Spinal cord (tissue), 10 donors: Measurements from ENCODE around the gene BPIFB6. TPM values are rescaled to one million over a fixed set of nuclear protein-coding genes. Genes with fewer than 3 reads are reported as not detected.

Source experiments
- DNase-seq, 6 donors: peaks; one replicate each; pipeline versions ENCODE4 v3.0.0 to v3.0.0-alpha.2; 2013 to 2015; ENCODE audit warnings: low spot score in 6 of 6, low read depth in 4 of 6
- H3K27ac ChIP-seq: one replicate; pipeline ENCODE4 v1.5.1; 2013; ENCODE audit warnings: low read depth, low read length, control low read depth
- H3K27me3 ChIP-seq: one replicate; pipeline ENCODE4 v1.6.1; 2013; ENCODE audit warnings: low read length; ENCODE audit not compliant: control insufficient read depth, insufficient read depth
- H3K36me3 ChIP-seq: one replicate; pipeline ENCODE4 v1.6.1; 2013; ENCODE audit warnings: low read length; ENCODE audit not compliant: control insufficient read depth, insufficient read depth
- H3K4me1 ChIP-seq: one replicate; pipeline ENCODE4 v1.6.1; 2013; ENCODE audit warnings: low read length; ENCODE audit not compliant: control insufficient read depth, insufficient read depth
- H3K4me3 ChIP-seq: one replicate; pipeline ENCODE4 v1.5.1; 2013; ENCODE audit warnings: low read depth, low read length, control low read depth
- H3K9me3 ChIP-seq: one replicate; pipeline ENCODE4 v1.6.1; 2013; ENCODE audit warnings: low read length; ENCODE audit not compliant: control insufficient read depth, insufficient read depth
- WGBS: methylation state at CpG from one replicate; pipeline ENCODE4 v1.1.5; 2013; ENCODE audit warnings: missing lambda C conversion rate; ENCODE audit not compliant: insufficient coverage; 5-methylcytosine and 5-hydroxymethylcytosine counted together
- polyA plus RNA-seq, 2 donors: library from polyadenylated mRNA; unstranded; fragments of 120-200 nt; gene quantifications; one replicate each; pipeline ENCODE4 v1.2.1, GENCODE V29; 2013; ENCODE audit not compliant: insufficient read length in 2 of 2
- total RNA-seq, 2 donors: library from RNA; depleted of rRNA in 1 of 2; stranded (reverse); fragments of 120-200 nt in 1 of 2; fragments of >200 nt in 1 of 2; gene quantifications; one replicate each; pipeline versions ENCODE4 v1.2.3 to v1.2.4, GENCODE V29; 2013 to 2014
- donor health status: healthy.

BPIFB6 gene
- total and polyA plus RNA-seq, 4 donors = not detected

- H3K4me3 ChIP-seq = no peak overlapping the region
- 41% methylated on average over 14 of the region's 19 CpGs for WGBS
- no peaks in the 10 kb centered on the region for H3K36me3 ChIP-seq
- H3K9me3 ChIP-seq = peaks cover 5% of the 10 kb centered on the region
- peaks cover 8% of the 10 kb centered on the region for H3K4me1 ChIP-seq
- no peak overlapping the region for H3K27ac ChIP-seq
- no peaks in the 10 kb centered on the region for H3K27me3 ChIP-seq
- DNase-seq = no peak
Measured at GRCh38 chr20:33009214-33010132, 22.0 kb upstream of the BPIFB6 start.

DNA sequence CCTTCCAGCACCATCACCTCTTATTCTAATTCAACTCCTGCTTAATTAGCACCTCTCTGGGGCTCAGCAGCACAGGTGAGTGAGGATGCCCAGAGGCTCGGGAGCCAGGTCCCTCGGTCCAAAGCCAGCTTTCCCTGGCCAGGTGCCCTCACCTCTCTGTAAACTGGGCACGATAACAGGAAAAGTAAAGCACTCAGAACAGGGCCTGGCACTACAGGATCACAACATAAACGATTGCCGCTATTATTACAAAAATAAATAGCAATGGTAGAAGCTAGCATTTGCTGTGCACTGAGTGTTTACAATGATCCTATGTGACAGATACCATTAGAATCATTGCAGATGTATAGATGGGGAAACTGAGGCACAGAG lies 21.3 kb upstream of the BPIFB6 start:
- H3K9me3 ChIP-seq = peaks cover 3% of the 10 kb centered on the region
- no peak overlapping the region for H3K4me3 ChIP-seq
- H3K27ac ChIP-seq = no peak overlapping the region
- 60% methylated on average over 2 of the region's 5 CpGs for WGBS
- DNase-seq = no peak
- H3K4me1 ChIP-seq = peaks cover 12% of the 10 kb centered on the region
- no peaks in the 10 kb centered on the region for H3K36me3 ChIP-seq
- no peaks in the 10 kb centered on the region for H3K27me3 ChIP-seq

GRCh38 chr20:33010674-33011449 lies 20.6 kb upstream of the BPIFB6 start:
- H3K36me3 ChIP-seq = no peaks in the 10 kb centered on the region
- no peaks in the 10 kb centered on the region for H3K9me3 ChIP-seq
- WGBS = 97% methylated on average over 6 of the region's 8 CpGs
- no peak for DNase-seq
- H3K27ac ChIP-seq = no peak overlapping the region
- peaks cover 18% of the 10 kb centered on the region for H3K4me1 ChIP-seq
- no peak overlapping the region for H3K4me3 ChIP-seq
- H3K27me3 ChIP-seq = no peaks in the 10 kb centered on the region

- Histone ChIP-seq H3K9me3 (no peaks in the 10 kb centered on the region), H3K27me3 (no peaks in the 10 kb centered on the region), H3K36me3 (no peaks in the 10 kb centered on the region), H3K4me1 (peaks cover 22% of the 10 kb centered on the region), H3K4me3 (no peak overlapping the region), H3K27ac (no peak overlapping the region)
- 81% methylated on average over 10 of the region's 15 CpGs for WGBS
- DNase-seq = no peak
Measured at GRCh38 chr20:33012327-33013189, 18.9 kb upstream of the BPIFB6 start.

DNA sequence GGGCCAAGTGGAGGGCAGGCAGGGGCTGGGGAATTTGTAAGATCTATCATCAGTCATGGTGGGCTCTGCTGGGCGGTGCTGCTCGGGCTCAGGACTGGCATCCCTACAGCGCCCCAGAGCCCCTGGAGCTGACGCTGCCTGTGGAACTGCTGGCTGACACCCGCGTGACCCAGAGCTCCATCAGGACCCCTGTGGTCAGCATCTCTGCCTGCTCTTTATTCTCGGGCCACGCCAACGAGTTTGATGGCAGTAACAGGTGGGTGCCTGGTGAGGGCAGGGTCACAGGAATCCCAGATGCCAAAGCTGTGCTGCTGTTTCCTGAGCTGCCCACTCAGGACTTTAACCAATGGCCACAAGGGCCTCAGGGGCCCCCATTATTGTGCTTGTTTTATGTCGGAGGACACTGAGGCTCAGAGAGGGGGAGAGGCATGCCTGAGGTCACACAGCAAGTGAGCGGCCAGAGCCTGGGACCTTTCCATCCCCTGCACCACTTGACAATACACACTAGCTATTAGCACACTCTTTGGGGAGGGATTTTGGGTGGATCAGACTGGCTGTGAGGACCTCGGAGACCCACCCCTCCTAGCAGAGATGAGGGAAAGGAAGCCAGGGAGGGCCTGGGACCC lies 17.6 kb upstream of the BPIFB6 start:
- Histone ChIP-seq H3K4me3 (no peak overlapping the region), H3K9me3 (no peaks in the 10 kb centered on the region), H3K36me3 (no peaks in the 10 kb centered on the region), H3K4me1 (peaks cover 22% of the 10 kb centered on the region), H3K27me3 (no peaks in the 10 kb centered on the region), H3K27ac (no peak overlapping the region)
- DNase-seq = no peak
- 70% methylated on average over 9 of the region's 12 CpGs for WGBS

- H3K27ac ChIP-seq = no peak overlapping the region
- H3K9me3 ChIP-seq = no peaks in the 10 kb centered on the region
- no peaks in the 10 kb centered on the region for H3K27me3 ChIP-seq
- WGBS = 81% methylated on average over 9 of the region's 16 CpGs
- H3K4me3 ChIP-seq = no peak overlapping the region
- no peaks in the 10 kb centered on the region for H3K36me3 ChIP-seq
- peaks cover 19% of the 10 kb centered on the region for H3K4me1 ChIP-seq
- peak in 1 of 6 donors; percentile 14 for DNase-seq
Measured at GRCh38 chr20:33014336-33015113, 16.9 kb upstream of the BPIFB6 start.

GRCh38 chr20:33015114-33015484 lies 16.3 kb upstream of the BPIFB6 start:
- 63% methylated on average over 7 of the region's 10 CpGs for WGBS

GRCh38 chr20:33015700-33016580 lies 15.5 kb upstream of the BPIFB6 start:
- H3K4me3 ChIP-seq = no peak overlapping the region
- H3K9me3 ChIP-seq = no peaks in the 10 kb centered on the region
- H3K27me3 ChIP-seq = no peaks in the 10 kb centered on the region
- H3K36me3 ChIP-seq = no peaks in the 10 kb centered on the region
- 83% methylated on average over 12 of the region's 15 CpGs for WGBS
- H3K4me1 ChIP-seq = peaks cover 28% of the 10 kb centered on the region
- H3K27ac ChIP-seq = no peak overlapping the region
- DNase-seq = no peak

More at GRCh38 chr20:33015114-33015484, 16.3 kb upstream of the BPIFB6 start:
- Histone ChIP-seq H3K27me3 (no peaks in the 10 kb centered on the region), H3K27ac (no peak overlapping the region), H3K4me3 (no peak overlapping the region), H3K9me3 (no peaks in the 10 kb centered on the region), H3K4me1 (peaks cover 22% of the 10 kb centered on the region), H3K36me3 (no peaks in the 10 kb centered on the region)
- peak in 1 of 6 donors; percentile 23 for DNase-seq
